Prostate gland (tissue), 2 donors: ENCODE measurements around the gene FAM149B1.

Experiments
- CTCF ChIP-seq, 4 experiments: fragments of 200-600 bp in 2 of 4; fragments of 450-650 bp in 2 of 4; sonication (generic) in 2 of 4; IDR thresholded peaks; 1 replicate in 3 of 4; 2 replicates in 1 of 4; pipeline ENCODE4 v1.5.1; 2016 to 2019; ENCODE audit warnings: antibody characterized with exemption in 4 of 4, mild to moderate bottlenecking in 2 of 4, moderate library complexity in 2 of 4
- POLR2A ChIP-seq: fragments of 450-650 bp; IDR thresholded peaks from one replicate; pipeline ENCODE4 v1.6.1; 2016; ENCODE audit warnings: antibody characterized with exemption, mild to moderate bottlenecking
- POLR2AphosphoS5 ChIP-seq: sonication (generic); formaldehyde crosslinking; IDR thresholded peaks from one replicate; pipeline ENCODE4 v1.6.1; 2017; ENCODE audit warnings: antibody characterized with exemption

- TF ChIP-seq POLR2AphosphoS5, result no peak
- no peak for TF ChIP-seq CTCF (IDR thresholded peaks at IDR 0.05)
- TF ChIP-seq POLR2A, result no peak
Measured at GRCh38 chr10:73182568-73182967, 14.6 kb downstream of the FAM149B1 start.
